Measurements from ENCODE around the gene SHROOM3. TPM values are rescaled to one million over a fixed set of nuclear protein-coding genes. Genes with fewer than 3 reads are reported as not detected.

SHROOM3 gene
- total RNA-seq, 2 donors from 2014 or later: 18.1 to 21.8 TPM

DNA sequence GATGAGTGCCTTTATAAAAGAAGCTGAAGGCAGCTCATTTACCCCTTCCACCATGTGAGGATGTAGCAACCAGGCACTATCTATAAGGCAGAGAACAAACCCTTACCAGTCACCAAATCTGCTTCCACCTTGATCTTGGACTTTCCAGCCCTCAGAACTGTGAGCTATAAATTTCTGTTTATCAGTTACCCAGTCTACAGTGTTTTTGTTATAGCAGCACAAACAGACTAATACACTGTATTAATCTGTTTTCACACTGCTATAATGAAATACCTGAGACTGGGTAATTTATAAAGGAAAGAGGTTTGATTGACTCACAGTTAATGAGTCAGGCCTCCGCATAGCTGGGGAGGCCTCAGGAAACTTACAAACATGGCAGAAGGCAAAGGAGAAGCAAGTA, 371.7 kb downstream of the SHROOM3 start:
- Histone ChIP-seq H3K27ac (ENCODE audit: low read depth, low read length) (no peak overlapping the region), H3K27me3 (ENCODE audit: control insufficient read depth, insufficient read depth, low read length, poor library complexity, severe bottlenecking) (no peaks in the 10 kb centered on the region), H3K9ac (ENCODE audit: extremely low read depth, low read length, poor library complexity, severe bottlenecking) (no peak overlapping the region), H3K36me3 (ENCODE audit: control insufficient read depth, insufficient read depth, low read length) (no peaks in the 10 kb centered on the region), H3K4me3 (ENCODE audit: low read length) (peak overlapping the region; percentile 41), H3K9me3 (ENCODE audit: control insufficient read depth, low read length) (peaks cover 34% of the 10 kb centered on the region), H3K4me1 (ENCODE audit: control insufficient read depth, insufficient read depth, low read length) (peaks cover 6% of the 10 kb centered on the region)
- no peak overlapping the region for H3K4me3 Mint-ChIP-seq
- peaks cover 2% of the 10 kb centered on the region for H3K27me3 Mint-ChIP-seq (ENCODE audit: insufficient read depth)
- no peak overlapping the region for H3K27ac Mint-ChIP-seq
- H3K9me3 Mint-ChIP-seq: peaks cover 32% of the 10 kb centered on the region
- TF ChIP-seq CTCF (conservative IDR thresholded peaks at IDR 0.05): no peak
- peaks cover 26% of the 10 kb centered on the region for H3K4me1 Mint-ChIP-seq
- no peaks in the 10 kb centered on the region for H3K36me3 Mint-ChIP-seq (ENCODE audit: low read depth)
- DNase-seq: no peak
- WGBS, 2 experiments (ENCODE audit: insufficient coverage in 1 of 2, insufficient read length in 1 of 2): 94 to 100% methylated on average over 1 of the region's 1 CpG

- Histone ChIP-seq H3K27me3 (ENCODE audit: control insufficient read depth, insufficient read depth, low read length, poor library complexity, severe bottlenecking) (no peaks in the 10 kb centered on the region), H3K36me3 (ENCODE audit: control insufficient read depth, insufficient read depth, low read length) (no peaks in the 10 kb centered on the region), H3K4me1 (ENCODE audit: control insufficient read depth, insufficient read depth, low read length) (no peaks in the 10 kb centered on the region), H3K9me3 (ENCODE audit: control insufficient read depth, low read length) (peaks cover 34% of the 10 kb centered on the region), H3K27ac (ENCODE audit: low read depth, low read length) (no peak overlapping the region), H3K9ac (ENCODE audit: extremely low read depth, low read length, poor library complexity, severe bottlenecking) (no peak overlapping the region), H3K4me3 (ENCODE audit: low read length) (no peak overlapping the region)
- TF ChIP-seq CTCF (conservative IDR thresholded peaks at IDR 0.05): no peak
- H3K36me3 Mint-ChIP-seq (ENCODE audit: low read depth): no peaks in the 10 kb centered on the region
- peaks cover 6% of the 10 kb centered on the region for H3K4me1 Mint-ChIP-seq
- peak; percentile 57 for DNase-seq
- WGBS, 2 experiments (ENCODE audit: insufficient coverage in 1 of 2, insufficient read length in 1 of 2): 89 to 91% methylated on average over 10 of the region's 10 CpGs
- H3K27me3 Mint-ChIP-seq (ENCODE audit: insufficient read depth): peaks cover 7% of the 10 kb centered on the region
- H3K9me3 Mint-ChIP-seq: peaks cover 32% of the 10 kb centered on the region
- no peak overlapping the region for H3K4me3 Mint-ChIP-seq
- H3K27ac Mint-ChIP-seq: no peak overlapping the region
Measured at GRCh38 chr4:76809594-76810305, 374.7 kb downstream of the SHROOM3 start.

- no peak overlapping the region for H3K9ac ChIP-seq (ENCODE audit: extremely low read depth, low read length, poor library complexity, severe bottlenecking)
- peaks cover 12% of the 10 kb centered on the region for H3K27me3 Mint-ChIP-seq (ENCODE audit: insufficient read depth)
- no peaks in the 10 kb centered on the region for H3K36me3 Mint-ChIP-seq (ENCODE audit: low read depth)
- no peak overlapping the region for H3K4me3 ChIP-seq (ENCODE audit: low read length)
- peak; percentile 64 for DNase-seq
- peaks cover 24% of the 10 kb centered on the region for H3K9me3 ChIP-seq (ENCODE audit: control insufficient read depth, low read length)
- H3K27me3 ChIP-seq (ENCODE audit: control insufficient read depth, insufficient read depth, low read length, poor library complexity, severe bottlenecking): no peaks in the 10 kb centered on the region
- no peak overlapping the region for H3K4me3 Mint-ChIP-seq
- no peaks in the 10 kb centered on the region for H3K36me3 ChIP-seq (ENCODE audit: control insufficient read depth, insufficient read depth, low read length)
- H3K27ac ChIP-seq (ENCODE audit: low read depth, low read length): peak overlapping the region; percentile 78
- H3K9me3 Mint-ChIP-seq: peaks cover 37% of the 10 kb centered on the region
- no peaks in the 10 kb centered on the region for H3K4me1 ChIP-seq (ENCODE audit: control insufficient read depth, insufficient read depth, low read length)
- H3K4me1 Mint-ChIP-seq: peaks cover 4% of the 10 kb centered on the region
- no peak overlapping the region for H3K27ac Mint-ChIP-seq
- TF ChIP-seq CTCF (conservative IDR thresholded peaks at IDR 0.05): no peak
- 71 to 80% methylated on average over 6 to 12 of the region's 12 CpGs for WGBS, 2 experiments (ENCODE audit: insufficient coverage in 1 of 2, insufficient read length in 1 of 2)
Measured at GRCh38 chr4:76811604-76812412, 376.8 kb downstream of the SHROOM3 start.

All from endodermal cell (in vitro differentiated cells).